Neural progenitor cell (in vitro differentiated cells): ENCODE results near the gene SLC12A7.

Experiments used
- EZH2 ChIP-seq: fragments of 200-600 bp; sonication (generic); IDR thresholded peaks from 2 replicates; pipeline ENCODE4 v1.6.1; 2017; ENCODE audit warnings: antibody characterized with exemption, mild to moderate bottlenecking, moderate library complexity
- EZH2phosphoT487 ChIP-seq: fragments of 200-600 bp; sonication (generic); IDR thresholded peaks from 2 replicates; pipeline ENCODE4 v1.6.1; 2017; ENCODE audit warnings: antibody characterized with exemption
- TF ChIP-seq, protein P1 (sequence below): fragments of 200-600 bp; sonication (generic); IDR thresholded peaks from 2 replicates; pipeline ENCODE4 v1.5.1; 2017; ENCODE audit warnings: antibody characterized with exemption, mild to moderate bottlenecking

GRCh38 chr5:1031306-1031959 lies 80.4 kb downstream of the SLC12A7 start:
- TF ChIP-seq, protein P1, sequence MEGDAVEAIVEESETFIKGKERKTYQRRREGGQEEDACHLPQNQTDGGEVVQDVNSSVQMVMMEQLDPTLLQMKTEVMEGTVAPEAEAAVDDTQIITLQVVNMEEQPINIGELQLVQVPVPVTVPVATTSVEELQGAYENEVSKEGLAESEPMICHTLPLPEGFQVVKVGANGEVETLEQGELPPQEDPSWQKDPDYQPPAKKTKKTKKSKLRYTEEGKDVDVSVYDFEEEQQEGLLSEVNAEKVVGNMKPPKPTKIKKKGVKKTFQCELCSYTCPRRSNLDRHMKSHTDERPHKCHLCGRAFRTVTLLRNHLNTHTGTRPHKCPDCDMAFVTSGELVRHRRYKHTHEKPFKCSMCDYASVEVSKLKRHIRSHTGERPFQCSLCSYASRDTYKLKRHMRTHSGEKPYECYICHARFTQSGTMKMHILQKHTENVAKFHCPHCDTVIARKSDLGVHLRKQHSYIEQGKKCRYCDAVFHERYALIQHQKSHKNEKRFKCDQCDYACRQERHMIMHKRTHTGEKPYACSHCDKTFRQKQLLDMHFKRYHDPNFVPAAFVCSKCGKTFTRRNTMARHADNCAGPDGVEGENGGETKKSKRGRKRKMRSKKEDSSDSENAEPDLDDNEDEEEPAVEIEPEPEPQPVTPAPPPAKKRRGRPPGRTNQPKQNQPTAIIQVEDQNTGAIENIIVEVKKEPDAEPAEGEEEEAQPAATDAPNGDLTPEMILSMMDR: no peak
- TF ChIP-seq EZH2 (no peak), EZH2phosphoT487 (no peak)
